OCI-LY7 (cell line): ENCODE data around the gene FBXO44. TPM values are rescaled to one million over a fixed set of nuclear protein-coding genes. Genes with fewer than 3 reads are reported as not detected.

Experiments
- BruUV-seq: library from RNA; stranded (reverse); fragments of 400-500 nt; replicated peaks from 2 replicates; lab custom pipeline; 2021; lab: Mats Ljungman, UMichigan
- CTCF ChIA-PET: fragments of 300-600 bp; sonication (Branson Sonifier 250); formaldehyde crosslinking; loops from one replicate; lab custom pipeline; 2022; ENCODE audit warnings: antibody characterized with exemption; ENCODE audit not compliant: unreplicated experiment; lab: Charles Lee
- POLR2A ChIA-PET: fragments of 300-600 bp; sonication (Branson Sonifier 250); formaldehyde crosslinking; loops from one replicate; lab custom pipeline; 2022; ENCODE audit warnings: antibody characterized with exemption; lab: Charles Lee
- DNase-seq: peaks from one replicate; pipeline ENCODE4 v3.0.0-alpha.2; 2015; ENCODE audit warnings: low spot score
- H2AFZ ChIP-seq: fragments of 200-600 bp; sonication (generic), shearing (Covaris generic); 2 replicates; pipeline ENCODE4 v1.6.1; 2014; ENCODE audit warnings: mild to moderate bottlenecking, antibody characterized with exemption, low read length, moderate library complexity
- H3K27ac ChIP-seq: fragments of 200-600 bp; sonication (generic); 2 replicates; pipeline ENCODE4 v1.5.1; 2014; ENCODE audit warnings: mixed run types, low read depth, mild to moderate bottlenecking, moderate library complexity, low read length, inconsistent platforms; ENCODE audit not compliant: poor library complexity, severe bottlenecking
- H3K36me3 ChIP-seq: fragments of 200-600 bp; sonication (generic); 2 replicates; pipeline ENCODE4 v1.6.1; 2014; ENCODE audit warnings: mild to moderate bottlenecking, antibody characterized with exemption, low read length, moderate library complexity, mixed read lengths; ENCODE audit not compliant: insufficient read depth
- H3K4me1 ChIP-seq: fragments of 200-600 bp; sonication (generic); 2 replicates; pipeline ENCODE4 v1.5.1; 2014; ENCODE audit warnings: mild to moderate bottlenecking, low read length; ENCODE audit not compliant: insufficient read depth, poor library complexity, severe bottlenecking
- H3K4me2 ChIP-seq: fragments of 200-600 bp; sonication (generic); 2 replicates; pipeline ENCODE4 v1.6.1; 2014; ENCODE audit warnings: mild to moderate bottlenecking, low read length
- H3K4me3 ChIP-seq: fragments of 200-600 bp; sonication (generic); 2 replicates; pipeline ENCODE4 v1.5.1; 2014; ENCODE audit warnings: mild to moderate bottlenecking, low read depth, low read length; ENCODE audit not compliant: poor library complexity, severe bottlenecking
- H3K79me2 ChIP-seq: fragments of 200-600 bp; sonication (generic); 2 replicates; pipeline ENCODE4 v1.6.1; 2016; ENCODE audit warnings: low read depth, mild to moderate bottlenecking, low read length, moderate library complexity, mixed read lengths; ENCODE audit not compliant: insufficient read depth
- H3K9me2 ChIP-seq: fragments of 200-600 bp; sonication (generic); 2 replicates; pipeline ENCODE4 v1.6.1; 2016; ENCODE audit warnings: mild to moderate bottlenecking, low read length, mixed read lengths; ENCODE audit not compliant: insufficient read depth
- H3K9me3 ChIP-seq: fragments of 200-600 bp; sonication (generic); 2 replicates; pipeline ENCODE4 v1.6.1; 2014; ENCODE audit warnings: mild to moderate bottlenecking, mixed run types, low read length, mixed read lengths
- H4K20me1 ChIP-seq: fragments of 200-600 bp; sonication (generic); 2 replicates; pipeline ENCODE4 v1.6.1; 2014; ENCODE audit warnings: mild to moderate bottlenecking, antibody characterized with exemption, low read length, moderate library complexity, mixed read lengths; ENCODE audit not compliant: insufficient read depth
- EZH2phosphoT487 ChIP-seq: fragments of 200-600 bp; sonication (generic); IDR thresholded peaks from 2 replicates; pipeline ENCODE4 v1.6.1; 2018; ENCODE audit warnings: low read depth, borderline replicate concordance, mild to moderate bottlenecking, mixed run types, antibody characterized with exemption, low read length, moderate library complexity, mixed read lengths
- intact Hi-C: fragments of 100-400 bp; cut with micrococcal nuclease; formaldehyde crosslinking; loops from one replicate; pipeline ENCODE4 v1.10.0; 2022; ENCODE audit not compliant: unreplicated experiment
- total RNA-seq, 2 experiments: library from RNA; depleted of rRNA in 1 of 2; stranded (reverse); fragments of >200 nt in 1 of 2; shearing (Covaris generic) in 1 of 2; gene quantifications; 2 replicates each; pipeline ENCODE4 v1.2.3, GENCODE V29; 2014 to 2022
- TF ChIP-seq, protein P1 (sequence below): fragments of 200-600 bp; sonication (generic); conservative IDR thresholded peaks from 2 replicates; pipeline ENCODE4 v1.5.1; 2014; ENCODE audit warnings: mild to moderate bottlenecking, antibody characterized with exemption, low read length, moderate library complexity, mixed read lengths

Gene FBXO44
- total RNA-seq, 2 experiments from 2014 or later = 16.2 to 20.8 TPM

- H3K9me2 ChIP-seq = no peaks in the 10 kb centered on the region
- no peak overlapping the region for H3K27ac ChIP-seq
- no peaks in the 10 kb centered on the region for H3K79me2 ChIP-seq
- no TSS peak for BruUV-seq
- H3K4me3 ChIP-seq = no peak overlapping the region
- no peak for DNase-seq
- H3K9me3 ChIP-seq = no peaks in the 10 kb centered on the region
- intact Hi-C loops = no loop called here
- H2AFZ ChIP-seq = no peak overlapping the region
- no peaks in the 10 kb centered on the region for H4K20me1 ChIP-seq
- no peaks in the 10 kb centered on the region for H3K4me1 ChIP-seq
- H3K36me3 ChIP-seq = no peaks in the 10 kb centered on the region
- ChIA-PET POLR2A (interaction anchor here (1.2 kb wide), 1 partner anchor 19 kb away, joined by 3 read pairs; no protein-coding TSS in a partner anchor), CTCF (no interaction called here)
- H3K4me2 ChIP-seq = no peak overlapping the region
- no peak for TF ChIP-seq EZH2phosphoT487
- TF ChIP-seq, protein P1, sequence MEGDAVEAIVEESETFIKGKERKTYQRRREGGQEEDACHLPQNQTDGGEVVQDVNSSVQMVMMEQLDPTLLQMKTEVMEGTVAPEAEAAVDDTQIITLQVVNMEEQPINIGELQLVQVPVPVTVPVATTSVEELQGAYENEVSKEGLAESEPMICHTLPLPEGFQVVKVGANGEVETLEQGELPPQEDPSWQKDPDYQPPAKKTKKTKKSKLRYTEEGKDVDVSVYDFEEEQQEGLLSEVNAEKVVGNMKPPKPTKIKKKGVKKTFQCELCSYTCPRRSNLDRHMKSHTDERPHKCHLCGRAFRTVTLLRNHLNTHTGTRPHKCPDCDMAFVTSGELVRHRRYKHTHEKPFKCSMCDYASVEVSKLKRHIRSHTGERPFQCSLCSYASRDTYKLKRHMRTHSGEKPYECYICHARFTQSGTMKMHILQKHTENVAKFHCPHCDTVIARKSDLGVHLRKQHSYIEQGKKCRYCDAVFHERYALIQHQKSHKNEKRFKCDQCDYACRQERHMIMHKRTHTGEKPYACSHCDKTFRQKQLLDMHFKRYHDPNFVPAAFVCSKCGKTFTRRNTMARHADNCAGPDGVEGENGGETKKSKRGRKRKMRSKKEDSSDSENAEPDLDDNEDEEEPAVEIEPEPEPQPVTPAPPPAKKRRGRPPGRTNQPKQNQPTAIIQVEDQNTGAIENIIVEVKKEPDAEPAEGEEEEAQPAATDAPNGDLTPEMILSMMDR = no peak
Measured at GRCh38 chr1:11704194-11704529, 49.5 kb downstream of the FBXO44 start.

GRCh38 chr1:11704691-11705475, 50.2 kb downstream of the FBXO44 start:
- Histone ChIP-seq H3K79me2 (no peaks in the 10 kb centered on the region), H4K20me1 (no peaks in the 10 kb centered on the region), H3K4me2 (no peak overlapping the region), H3K4me3 (no peak overlapping the region), H3K36me3 (no peaks in the 10 kb centered on the region), H2AFZ (no peak overlapping the region), H3K9me2 (no peaks in the 10 kb centered on the region), H3K4me1 (no peaks in the 10 kb centered on the region), H3K27ac (no peak overlapping the region), H3K9me3 (no peaks in the 10 kb centered on the region)
- POLR2A ChIA-PET = interaction anchor here (1.2 kb wide), 1 partner anchor 20 kb away, joined by 3 read pairs; no protein-coding TSS in a partner anchor
- intact Hi-C loops = no loop called here
- TF ChIP-seq, protein P1 = no peak
- no peak for TF ChIP-seq EZH2phosphoT487
- no TSS peak for BruUV-seq
- CTCF ChIA-PET = no interaction called here
- no peak for DNase-seq

GRCh38 chr1:11705596-11705995, 50.9 kb downstream of the FBXO44 start:
- H3K79me2 ChIP-seq = no peaks in the 10 kb centered on the region
- intact Hi-C loops = no loop called here
- no peak overlapping the region for H2AFZ ChIP-seq
- H3K4me1 ChIP-seq = no peaks in the 10 kb centered on the region
- TF ChIP-seq, protein P1 = no peak
- TF ChIP-seq EZH2phosphoT487 = no peak
- no peaks in the 10 kb centered on the region for H3K36me3 ChIP-seq
- ChIA-PET CTCF (no interaction called here), POLR2A (no interaction called here)
- H3K4me2 ChIP-seq = no peak overlapping the region
- H3K9me3 ChIP-seq = no peaks in the 10 kb centered on the region
- H3K27ac ChIP-seq = no peak overlapping the region
- no TSS peak for BruUV-seq
- H3K9me2 ChIP-seq = no peaks in the 10 kb centered on the region
- H3K4me3 ChIP-seq = no peak overlapping the region
- no peaks in the 10 kb centered on the region for H4K20me1 ChIP-seq
- DNase-seq = no peak
